Liver (tissue), 9 donors: ENCODE data around the gene DIDO1. TPM values are rescaled to one million over a fixed set of nuclear protein-coding genes. Genes with fewer than 3 reads are reported as not detected.
A peak's percentile ranks its signal among the peaks of the same experiment; 100 is the strongest.

Source experiments
- DNase-seq: peaks from one replicate; pipeline ENCODE4 v3.0.0-alpha.2; 2017; ENCODE audit warnings: low spot score
- H3K27ac ChIP-seq, 2 donors: one replicate each; pipeline ENCODE4 v1.7.0; 2013; ENCODE audit warnings: inconsistent platforms in 2 of 2, low read length in 2 of 2, control low read depth in 1 of 2, low read depth in 1 of 2, mild to moderate bottlenecking in 1 of 2
- H3K27me3 ChIP-seq, 4 donors: one replicate each; pipeline versions ENCODE4 v1.6.1 to v1.7.0; 2013; ENCODE audit warnings: low read length in 3 of 4, inconsistent platforms in 1 of 4, mild to moderate bottlenecking in 1 of 4, moderate library complexity in 1 of 4; ENCODE audit not compliant: control insufficient read depth in 4 of 4, insufficient read depth in 4 of 4
- H3K36me3 ChIP-seq, 4 donors: one replicate each; pipeline versions ENCODE4 v1.6.1 to v1.7.0; 2013; ENCODE audit warnings: low read length in 3 of 4, mild to moderate bottlenecking in 3 of 4, low read depth in 1 of 4, moderate library complexity in 1 of 4; ENCODE audit not compliant: control insufficient read depth in 4 of 4, insufficient read depth in 3 of 4
- H3K4me1 ChIP-seq, 4 donors: one replicate each; pipeline versions ENCODE4 v1.6.1 to v1.7.0; 2013; ENCODE audit warnings: low read length in 3 of 4, mild to moderate bottlenecking in 3 of 4, moderate library complexity in 1 of 4; ENCODE audit not compliant: control insufficient read depth in 4 of 4, insufficient read depth in 4 of 4
- H3K4me3 ChIP-seq, 3 donors: one replicate each; pipeline versions ENCODE4 v1.6.1 to v1.7.0; 2013; ENCODE audit warnings: low read length in 3 of 3, control low read depth in 1 of 3, low read depth in 1 of 3, mild to moderate bottlenecking in 1 of 3
- H3K9ac ChIP-seq, 2 donors: one replicate each; pipeline ENCODE4 v1.7.0; 2013; ENCODE audit warnings: low read length in 2 of 2, mild to moderate bottlenecking in 2 of 2, moderate library complexity in 2 of 2, control low read depth in 1 of 2, low read depth in 1 of 2
- H3K9me3 ChIP-seq, 4 donors: one replicate each; pipeline versions ENCODE4 v1.6.1 to v1.7.0; 2013; ENCODE audit warnings: low read length in 3 of 4; ENCODE audit not compliant: control insufficient read depth in 4 of 4
- CTCF ChIP-seq: fragments of 150-350 bp; IDR thresholded peaks from 2 replicates; pipeline ENCODE4 v1.5.1; 2017; ENCODE audit warnings: improper control_type of control experiment, low read depth, low read length; ENCODE audit not compliant: missing input control
- EGR1 ChIP-seq, 2 donors: IDR thresholded peaks; 2 replicates each; pipeline ENCODE4 v1.6.1; 2016 to 2018; ENCODE audit warnings: antibody characterized with exemption in 2 of 2, low read depth in 2 of 2
- FOXA2 ChIP-seq: IDR thresholded peaks from 2 replicates; pipeline ENCODE4 v1.6.1; 2016; ENCODE audit warnings: antibody characterized with exemption
- GABPA ChIP-seq, 2 donors: IDR thresholded peaks in 1 of 2; conservative IDR thresholded peaks in 1 of 2; 2 replicates each; pipeline ENCODE4 v1.6.1; 2016; ENCODE audit warnings: antibody characterized with exemption in 2 of 2, mild to moderate bottlenecking in 1 of 2, moderate library complexity in 1 of 2
- HNF4G ChIP-seq: IDR thresholded peaks from 2 replicates; pipeline ENCODE4 v1.6.1; 2016; ENCODE audit warnings: antibody characterized with exemption
- RAD21 ChIP-seq, 2 donors: IDR thresholded peaks; 2 replicates each; pipeline ENCODE4 v1.6.1; 2016; ENCODE audit warnings: antibody characterized with exemption in 2 of 2, mild to moderate bottlenecking in 2 of 2
- RXRA ChIP-seq, 2 donors: IDR thresholded peaks; 2 replicates each; pipeline ENCODE4 v1.6.1; 2017 to 2018; ENCODE audit warnings: antibody characterized with exemption in 2 of 2, mild to moderate bottlenecking in 1 of 2
- WGBS: extraction: QIAGEN DNeasy Blood & Tissue Kit; methylation state at CpG from one replicate; pipeline ENCODE4 v1.1.7; 2013; 5-methylcytosine and 5-hydroxymethylcytosine counted together
- polyA plus RNA-seq, 2 donors: library from polyadenylated mRNA; stranded (reverse) in 1 of 2; unstranded in 1 of 2; fragments of 200-250 nt in 1 of 2; fragments of >200 nt in 1 of 2; fragmentation: Nextera tagmentation in 1 of 2; extraction: Ambion mirVana in 1 of 2; gene quantifications; one replicate each; pipeline versions ENCODE4 v1.2.1 to v1.2.3, GENCODE V29; 2013 to 2015
- total RNA-seq, 2 donors: library from RNA; depleted of rRNA; stranded (reverse); fragments of >200 nt; gene quantifications; one replicate each; pipeline ENCODE4 v1.2.3, GENCODE V29; 2014
- donor health status: healthy.
- donor health status: healthy.
- donor health status: healthy.
- donor health status: healthy.
- donor health status: healthy.

The DIDO1 gene
- total and polyA plus RNA-seq, 4 donors: 10.1 to 43.1 (median 17.4) TPM

GRCh38 chr20:62900692-62901584 is 25.4 kb downstream of the DIDO1 start:
- no peak for DNase-seq
- 53% methylated on average over 20 of the region's 20 CpGs for WGBS
- no peak overlapping the region for H3K9ac ChIP-seq

GRCh38 chr20:62900052-62900691 is 26.1 kb downstream of the DIDO1 start:
- no peak overlapping the region for H3K9ac ChIP-seq
- H3K9me3 ChIP-seq: no peaks in the 10 kb centered on the region
- H3K4me1 ChIP-seq: peaks cover 5 to 21% (median 13%) of the 10 kb centered on the region in 4 donors
- no peaks in the 10 kb centered on the region for H3K27me3 ChIP-seq
- DNase-seq: peak; percentile 76
- TF ChIP-seq HNF4G (no peak), CTCF (peak; percentile 96), EGR1 (IDR thresholded peaks at IDR 0.05; ENCODE audit: low read depth in 2 of 2) (no peak), RXRA (IDR thresholded peaks at IDR 0.05) (peak in 1 of 2 donors; percentile 21), RAD21 (IDR thresholded peaks at IDR 0.05) (peak; percentile 95 to 96)
- WGBS: 2% methylated on average over 11 of the region's 11 CpGs
- H3K36me3 ChIP-seq: peaks cover 8 to 38% (median 24%) of the 10 kb centered on the region in 4 donors
- H3K27ac ChIP-seq: peak overlapping the region in 1 of 2 donors; percentile 22
- no peak overlapping the region for H3K4me3 ChIP-seq

More at GRCh38 chr20:62900692-62901584, 25.4 kb downstream of the DIDO1 start:
- H3K4me1 ChIP-seq: peaks cover 5 to 21% (median 14%) of the 10 kb centered on the region in 4 donors
- no peak overlapping the region for H3K4me3 ChIP-seq
- H3K36me3 ChIP-seq: peaks cover 12 to 40% (median 28%) of the 10 kb centered on the region in 4 donors
- peak overlapping the region in 1 of 2 donors; percentile 22 for H3K27ac ChIP-seq
- no peaks in the 10 kb centered on the region for H3K27me3 ChIP-seq
- TF ChIP-seq GABPA (IDR thresholded peaks at IDR 0.05 in 1 of 2, conservative IDR thresholded peaks at IDR 0.05 in 1 of 2): no peak
- peak; percentile 16 for TF ChIP-seq CTCF
- H3K9me3 ChIP-seq: no peaks in the 10 kb centered on the region

GRCh38 chr20:62899633-62900051 is 26.7 kb downstream of the DIDO1 start:
- H3K9me3 ChIP-seq: no peaks in the 10 kb centered on the region
- H3K9ac ChIP-seq: no peak overlapping the region
- H3K4me1 ChIP-seq: peaks cover 5 to 21% (median 13%) of the 10 kb centered on the region in 4 donors
- no peak overlapping the region for H3K27ac ChIP-seq
- no peak for TF ChIP-seq FOXA2
- peak in 1 of 2 donors; percentile 47 for TF ChIP-seq RAD21 (IDR thresholded peaks at IDR 0.05)
- peak; percentile 18 for TF ChIP-seq CTCF
- no peak overlapping the region for H3K4me3 ChIP-seq
- WGBS: 4% methylated on average over 6 of the region's 6 CpGs
- no peaks in the 10 kb centered on the region for H3K27me3 ChIP-seq
- peaks cover 6 to 38% (median 22%) of the 10 kb centered on the region in 4 donors for H3K36me3 ChIP-seq
- DNase-seq: no peak
